HG03060 (cell line): ENCODE measurements around the gene SLC46A2.

Source experiments
- ATAC-seq: cut with Tn5 transposase; IDR thresholded peaks from one replicate; pipeline ENCODE4 v1.9.1; 2021; ENCODE audit warnings: low read depth, moderate number of reproducible peaks; ENCODE audit not compliant: unreplicated experiment

Gene SLC46A2

GRCh38 chr9:112890106-112891081, at the start of gene SLC46A2:
Gene SLC46A2 (minus strand): TSS chr9:112890876. CDS start chr9:112890681, 195 bp downstream.
- ATAC-seq: no peak

GRCh38 chr9:112939418-112939817, 48.7 kb upstream of the SLC46A2 start:
- no peak for ATAC-seq

- ATAC-seq: no peak
Observed at GRCh38 chr9:112933696-112934095, 43.0 kb upstream of the SLC46A2 start.

- ATAC-seq: no peak
Observed at GRCh38 chr9:112925058-112925641, 34.5 kb upstream of the SLC46A2 start.

GRCh38 chr9:112921549-112921948, 30.9 kb upstream of the SLC46A2 start:
- no peak for ATAC-seq

GRCh38 chr9:112917987-112918362, 27.3 kb upstream of the SLC46A2 start:
- ATAC-seq: no peak

- no peak for ATAC-seq
Observed at GRCh38 chr9:112917047-112917986, 26.6 kb upstream of the SLC46A2 start.

- no peak for ATAC-seq
Observed at GRCh38 chr9:112914524-112914923, 23.8 kb upstream of the SLC46A2 start.

GRCh38 chr9:112913326-112913725, 22.6 kb upstream of the SLC46A2 start:
- ATAC-seq: no peak

GRCh38 chr9:112912636-112913035, 22.0 kb upstream of the SLC46A2 start:
- ATAC-seq: no peak

- ATAC-seq: no peak
Observed at GRCh38 chr9:112911736-112912135, 21.1 kb upstream of the SLC46A2 start.

GRCh38 chr9:112905084-112905483, 14.4 kb upstream of the SLC46A2 start:
- no peak for ATAC-seq

- ATAC-seq: no peak
Observed at GRCh38 chr9:112900901-112901300, 10.2 kb upstream of the SLC46A2 start.

GRCh38 chr9:112900488-112900887, 9.8 kb upstream of the SLC46A2 start:
- ATAC-seq: no peak

GRCh38 chr9:112898872-112899311, 8.2 kb upstream of the SLC46A2 start:
- ATAC-seq: no peak

GRCh38 chr9:112896131-112896530, 5.5 kb upstream of the SLC46A2 start:
- ATAC-seq: no peak

GRCh38 chr9:112894699-112895098, 4.0 kb upstream of the SLC46A2 start:
- ATAC-seq: no peak

GRCh38 chr9:112894041-112894440, 3.4 kb upstream of the SLC46A2 start:
- ATAC-seq: no peak

- no peak for ATAC-seq
Observed at GRCh38 chr9:112892981-112893380, 2.3 kb upstream of the SLC46A2 start.

- ATAC-seq: no peak
Observed at GRCh38 chr9:112891521-112891920, 845 bp upstream of the SLC46A2 start.

GRCh38 chr9:112887381-112887780, 3.3 kb downstream of the SLC46A2 start:
- ATAC-seq: no peak
